ENCODE data around the gene SPATS2L.

DNA sequence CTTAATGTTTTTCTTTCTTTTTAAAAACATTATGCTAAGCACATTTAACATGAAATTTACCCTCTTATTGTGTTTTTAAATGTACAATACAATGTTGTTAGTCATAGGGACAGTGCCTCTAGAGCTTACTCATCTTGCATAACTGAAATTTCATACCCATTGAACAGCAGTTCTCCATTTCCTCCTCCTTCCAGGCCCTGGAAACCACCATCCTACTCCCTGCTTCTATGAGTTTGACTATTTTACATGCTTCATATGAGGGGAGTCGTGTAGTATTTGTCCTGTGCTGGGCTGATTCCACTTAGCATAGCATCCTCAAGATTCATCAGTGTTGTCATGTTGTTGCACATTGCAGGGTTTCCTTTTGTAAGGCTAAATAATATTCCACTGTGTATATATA, 92.6 kb downstream of the SPATS2L start:
- TF ChIP-seq, protein P1, sequence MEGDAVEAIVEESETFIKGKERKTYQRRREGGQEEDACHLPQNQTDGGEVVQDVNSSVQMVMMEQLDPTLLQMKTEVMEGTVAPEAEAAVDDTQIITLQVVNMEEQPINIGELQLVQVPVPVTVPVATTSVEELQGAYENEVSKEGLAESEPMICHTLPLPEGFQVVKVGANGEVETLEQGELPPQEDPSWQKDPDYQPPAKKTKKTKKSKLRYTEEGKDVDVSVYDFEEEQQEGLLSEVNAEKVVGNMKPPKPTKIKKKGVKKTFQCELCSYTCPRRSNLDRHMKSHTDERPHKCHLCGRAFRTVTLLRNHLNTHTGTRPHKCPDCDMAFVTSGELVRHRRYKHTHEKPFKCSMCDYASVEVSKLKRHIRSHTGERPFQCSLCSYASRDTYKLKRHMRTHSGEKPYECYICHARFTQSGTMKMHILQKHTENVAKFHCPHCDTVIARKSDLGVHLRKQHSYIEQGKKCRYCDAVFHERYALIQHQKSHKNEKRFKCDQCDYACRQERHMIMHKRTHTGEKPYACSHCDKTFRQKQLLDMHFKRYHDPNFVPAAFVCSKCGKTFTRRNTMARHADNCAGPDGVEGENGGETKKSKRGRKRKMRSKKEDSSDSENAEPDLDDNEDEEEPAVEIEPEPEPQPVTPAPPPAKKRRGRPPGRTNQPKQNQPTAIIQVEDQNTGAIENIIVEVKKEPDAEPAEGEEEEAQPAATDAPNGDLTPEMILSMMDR (IDR thresholded peaks at IDR 0.05), result no peak
- TF ChIP-seq ZBTB43 (CRISPR knock-in tag; IDR thresholded peaks at IDR 0.05) (no peak), ETV6 (CRISPR knock-in tag; IDR thresholded peaks at IDR 0.05) (no peak), GRHL2 (CRISPR knock-in tag; IDR thresholded peaks at IDR 0.05; ENCODE audit: insufficient replicate concordance, severe bottlenecking) (no peak), ELF4 (CRISPR knock-in tag; IDR thresholded peaks at IDR 0.05; ENCODE audit: low read depth) (no peak), ATF1 (CRISPR knock-in tag; IDR thresholded peaks at IDR 0.05) (no peak), HMGA2 (CRISPR knock-in tag; IDR thresholded peaks at IDR 0.05) (no peak), MAX (CRISPR knock-in tag; IDR thresholded peaks at IDR 0.05) (no peak), ZNF512 (CRISPR knock-in tag; IDR thresholded peaks at IDR 0.05; ENCODE audit: borderline replicate concordance) (no peak), PRRX2 (CRISPR knock-in tag; IDR thresholded peaks at IDR 0.05) (no peak)
